H9 (cell line): ENCODE results near the gene IL1R2. TPM values are rescaled to one million over a fixed set of nuclear protein-coding genes. Genes with fewer than 3 reads are reported as not detected.

Experiments used
- DNase-seq: peaks from one replicate; pipeline ENCODE4 v3.0.0-alpha.2; 2017
- H2AFZ ChIP-seq: one replicate; pipeline ENCODE4 v1.6.1; 2013; ENCODE audit warnings: mild to moderate bottlenecking, low read length, control low read depth, moderate library complexity
- H2AK5ac ChIP-seq: 2 replicates; pipeline ENCODE4 v1.6.1; 2013; ENCODE audit warnings: low read length, control low read depth, mixed read lengths; ENCODE audit not compliant: insufficient read length
- H2BK120ac ChIP-seq: one replicate; pipeline ENCODE4 v1.6.1; 2013; ENCODE audit warnings: low read depth, mild to moderate bottlenecking, low read length, control low read depth, inconsistent platforms; ENCODE audit not compliant: poor library complexity, severe bottlenecking
- H2BK12ac ChIP-seq: 2 replicates; pipeline ENCODE4 v1.6.1; 2013; ENCODE audit warnings: low read length, control low read depth, mixed read lengths, low read depth; ENCODE audit not compliant: insufficient read length
- H2BK15ac ChIP-seq: 2 replicates; pipeline ENCODE4 v1.6.1; 2013; ENCODE audit warnings: low read depth, low read length, control low read depth
- H2BK20ac ChIP-seq: one replicate; pipeline ENCODE4 v1.6.1; 2013; ENCODE audit warnings: low read depth, mild to moderate bottlenecking, low read length, control low read depth, inconsistent platforms; ENCODE audit not compliant: poor library complexity, severe bottlenecking
- H2BK5ac ChIP-seq: 2 replicates; pipeline ENCODE4 v1.6.1; 2013; ENCODE audit warnings: low read length, control low read depth, mixed read lengths; ENCODE audit not compliant: insufficient read length
- H3K14ac ChIP-seq: 2 replicates; pipeline ENCODE4 v1.6.1; 2013; ENCODE audit warnings: low read length, control low read depth; ENCODE audit not compliant: insufficient read depth
- H3K18ac ChIP-seq: 2 replicates; pipeline ENCODE4 v1.6.1; 2013; ENCODE audit warnings: low read depth, mild to moderate bottlenecking, mixed read lengths, low read length, control low read depth; ENCODE audit not compliant: insufficient read length
- H3K23ac ChIP-seq: 2 replicates; pipeline ENCODE4 v1.6.1; 2013; ENCODE audit warnings: low read length, control low read depth, mixed read lengths, low read depth; ENCODE audit not compliant: insufficient read length
- H3K23me2 ChIP-seq: 2 replicates; pipeline ENCODE4 v1.6.1; 2013; ENCODE audit warnings: low read depth, mild to moderate bottlenecking, mixed read lengths, low read length, control low read depth; ENCODE audit not compliant: insufficient read length, poor library complexity, severe bottlenecking
- H3K27ac ChIP-seq: 2 replicates; pipeline ENCODE4 v1.5.1; 2013; ENCODE audit warnings: low read length, control low read depth, mixed read lengths, low read depth; ENCODE audit not compliant: insufficient read length
- H3K27me3 ChIP-seq: 2 replicates; pipeline ENCODE4 v1.6.1; 2013; ENCODE audit warnings: low read length, control low read depth, inconsistent platforms; ENCODE audit not compliant: insufficient read depth
- H3K4ac ChIP-seq: 2 replicates; pipeline ENCODE4 v1.6.1; 2013; ENCODE audit warnings: low read depth, mild to moderate bottlenecking, control low read depth, inconsistent platforms, low read length, moderate library complexity
- H3K4me1 ChIP-seq: 2 replicates; pipeline ENCODE4 v1.6.1; 2013; ENCODE audit warnings: low read length, control low read depth, inconsistent platforms; ENCODE audit not compliant: insufficient read depth
- H3K4me2 ChIP-seq: 2 replicates; pipeline ENCODE4 v1.6.1; 2013; ENCODE audit warnings: low read length, control low read depth, mixed read lengths; ENCODE audit not compliant: insufficient read length, insufficient read depth
- H3K56ac ChIP-seq: 2 replicates; pipeline ENCODE4 v1.6.1; 2013; ENCODE audit warnings: low read depth, mild to moderate bottlenecking, mixed read lengths, low read length, control low read depth; ENCODE audit not compliant: insufficient read length
- H3K79me1 ChIP-seq: 2 replicates; pipeline ENCODE4 v1.6.1; 2013; ENCODE audit warnings: low read depth, mild to moderate bottlenecking, moderate library complexity, low read length, control low read depth, inconsistent platforms; ENCODE audit not compliant: insufficient read depth, poor library complexity, severe bottlenecking
- H3K79me2 ChIP-seq: 2 replicates; pipeline ENCODE4 v1.6.1; 2013; ENCODE audit warnings: low read length, control low read depth, inconsistent platforms; ENCODE audit not compliant: insufficient read depth
- H3K9ac ChIP-seq: 2 replicates; pipeline ENCODE4 v1.6.1; 2013; ENCODE audit warnings: low read length, control low read depth, mixed read lengths; ENCODE audit not compliant: insufficient read length; ENCODE audit errors: extremely low read depth
- H3K9me3 ChIP-seq: one replicate; pipeline ENCODE4 v1.6.1; 2013; ENCODE audit warnings: low read depth, low read length, inconsistent platforms; ENCODE audit not compliant: control insufficient read depth
- H3T11ph ChIP-seq: one replicate; pipeline ENCODE4 v1.6.1; 2013; ENCODE audit warnings: mild to moderate bottlenecking, low read length, control low read depth, inconsistent platforms
- H4K20me1 ChIP-seq: one replicate; pipeline ENCODE4 v1.6.1; 2013; ENCODE audit not compliant: control insufficient read depth, insufficient read length, insufficient read depth
- H4K5ac ChIP-seq: 2 replicates; pipeline ENCODE4 v1.6.1; 2013; ENCODE audit warnings: low read depth, mild to moderate bottlenecking, mixed read lengths, low read length, control low read depth; ENCODE audit not compliant: insufficient read length
- H4K8ac ChIP-seq: replicated peaks from 2 replicates; pipeline ENCODE4 v1.6.1; 2013; ENCODE audit warnings: low read length, control low read depth, mixed read lengths, low read depth; ENCODE audit not compliant: insufficient read length
- H4K91ac ChIP-seq: 2 replicates; pipeline ENCODE4 v1.6.1; 2013; ENCODE audit warnings: low read depth, mild to moderate bottlenecking, moderate library complexity, mixed read lengths, low read length, control low read depth; ENCODE audit not compliant: insufficient read length
- H3K27ac Mint-ChIP-seq, 3 experiments: 2 replicates in 2 of 3; 3 replicates in 1 of 3; pipeline ENCODE4 v1.8.0; 2020 to 2021; ENCODE audit warnings: mixed read lengths in 3 of 3, mild to moderate bottlenecking in 1 of 3, moderate library complexity in 1 of 3
- H3K27me3 Mint-ChIP-seq: 2 replicates; pipeline ENCODE4 v1.8.0; 2021; ENCODE audit warnings: low read depth, mild to moderate bottlenecking, moderate library complexity, mixed read lengths
- H3K36me3 Mint-ChIP-seq, 3 experiments: 2 replicates in 2 of 3; 3 replicates in 1 of 3; pipeline ENCODE4 v1.8.0; 2020 to 2021; ENCODE audit warnings: low read depth in 3 of 3, mixed read lengths in 3 of 3; ENCODE audit not compliant: insufficient read depth in 1 of 3
- H3K4me1 Mint-ChIP-seq, 2 experiments: 2 replicates each; pipeline ENCODE4 v1.8.0; 2020; ENCODE audit warnings: mixed read lengths in 2 of 2
- H3K4me3 Mint-ChIP-seq, 2 experiments: 2 replicates in 1 of 2; 3 replicates in 1 of 2; pipeline ENCODE4 v1.8.0; 2020 to 2021; ENCODE audit warnings: mild to moderate bottlenecking in 2 of 2, mixed read lengths in 2 of 2, moderate library complexity in 1 of 2
- H3K9me3 Mint-ChIP-seq, 2 experiments: 2 replicates in 1 of 2; 3 replicates in 1 of 2; pipeline ENCODE4 v1.8.0; 2020; ENCODE audit warnings: mild to moderate bottlenecking in 2 of 2, mixed read lengths in 2 of 2, moderate library complexity in 1 of 2
- CTCF ChIP-seq: fragments of 200-600 bp; sonication (generic); conservative IDR thresholded peaks from 3 replicates; pipeline ENCODE4 v1.8.0; 2021; ENCODE audit warnings: antibody characterized with exemption, mild to moderate bottlenecking
- WGBS: extraction: QIAGEN DNeasy Blood & Tissue Kit; methylation state at CpG from one replicate; pipeline ENCODE4 v1.1.7; 2013; ENCODE audit warnings: missing lambda C conversion rate, low lambda C conversion rate, mixed read lengths; ENCODE audit not compliant: insufficient read length; ENCODE audit errors: extremely low coverage; 5-methylcytosine and 5-hydroxymethylcytosine counted together
- total RNA-seq: library from RNA; stranded (reverse); gene quantifications from 2 replicates; pipeline ENCODE4 v1.2.1, GENCODE V29; 2021

The IL1R2 gene
- total RNA-seq, 1 experiment from 2014 or later: not detected

DNA sequence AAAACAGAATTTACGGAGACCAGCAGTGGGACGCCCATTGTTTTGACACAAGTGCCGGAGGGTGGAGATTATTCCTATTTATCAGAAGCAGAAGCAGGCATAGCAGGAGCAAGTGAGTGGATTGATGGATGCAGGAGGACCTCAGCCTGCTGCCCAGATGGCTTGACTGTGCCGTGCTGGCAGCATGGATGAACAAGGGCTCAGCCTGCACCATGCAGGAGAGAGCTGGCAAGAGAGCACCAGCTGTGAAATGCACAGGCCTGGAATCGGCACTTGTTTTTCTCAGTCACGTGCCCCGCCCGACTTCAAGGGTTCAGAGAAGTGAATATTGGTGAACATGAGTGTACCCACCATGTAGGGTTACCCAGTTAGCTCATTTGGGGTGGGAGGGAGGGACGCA, 4.0 kb downstream of the IL1R2 start:
- Histone ChIP-seq H4K20me1 (no peaks in the 10 kb centered on the region), H2BK12ac (no peak overlapping the region), H2AFZ (no peak overlapping the region), H2BK5ac (no peak overlapping the region), H3K79me1 (no peaks in the 10 kb centered on the region), H3K23me2 (no peaks in the 10 kb centered on the region), H3K79me2 (no peaks in the 10 kb centered on the region), H3K9me3 (no peaks in the 10 kb centered on the region), H3T11ph (no peak overlapping the region), H3K9ac (no peak overlapping the region), H3K23ac (no peak overlapping the region), H3K4me2 (no peak overlapping the region), H3K14ac (no peak overlapping the region), H3K27me3 (no peaks in the 10 kb centered on the region), H3K27ac (no peak overlapping the region), H3K56ac (no peak overlapping the region), H2BK120ac (no peak overlapping the region), H3K18ac (no peak overlapping the region), H3K4ac (no peak overlapping the region), H4K91ac (no peak overlapping the region), H2BK20ac (no peak overlapping the region), H4K5ac (no peak overlapping the region), H3K4me1 (no peaks in the 10 kb centered on the region), H2AK5ac (no peak overlapping the region), H2BK15ac (no peak overlapping the region), H4K8ac (no peak overlapping the region)
- TF ChIP-seq CTCF: no peak
- H3K27ac Mint-ChIP-seq: no peak overlapping the region
- no CpG with 5 or more reads among the region's 9 CpGs for WGBS
- no peaks in the 10 kb centered on the region for H3K36me3 Mint-ChIP-seq
- no peak for DNase-seq
- H3K4me3 Mint-ChIP-seq: no peak overlapping the region
- H3K9me3 Mint-ChIP-seq: no peaks in the 10 kb centered on the region
- peaks cover 14% of the 10 kb centered on the region for H3K27me3 Mint-ChIP-seq
- H3K4me1 Mint-ChIP-seq: peaks cover 0 to 3% of the 10 kb centered on the region in 2 experiments; a peak in 2 of 4 replicates
